ENCODE data around the gene CCDC170.

- TF ChIP-seq HDAC6 (IDR thresholded peaks at IDR 0.05; ENCODE audit: low read depth, low read length): no peak
- TF ChIP-seq TAF1 (IDR thresholded peaks at IDR 0.05; ENCODE audit: low read depth, low read length): no peak
- no peak for TF ChIP-seq JUN (IDR thresholded peaks at IDR 0.05; ENCODE audit: low read depth, low read length)
- TF ChIP-seq RAD21 (IDR thresholded peaks at IDR 0.05 in 1 of 2, conservative IDR thresholded peaks at IDR 0.05 in 1 of 2; ENCODE audit: low read depth in 2 of 2, low read length in 2 of 2): no peak
- TF ChIP-seq CTCF (IDR thresholded peaks at IDR 0.05; ENCODE audit: control extremely low read depth in 1 of 3, insufficient read depth in 1 of 3, low read depth in 1 of 3, low read length in 3 of 3): no peak
- TF ChIP-seq EZH2 (IDR thresholded peaks at IDR 0.05; ENCODE audit: low read depth, low read length, severe bottlenecking): no peak
- no peak for TF ChIP-seq SIN3A (conservative IDR thresholded peaks at IDR 0.05 in 1 of 2, IDR thresholded peaks at IDR 0.05 in 1 of 2; ENCODE audit: low read depth in 1 of 2, low read length in 2 of 2)
- TF ChIP-seq POLR2A (IDR thresholded peaks at IDR 0.05; ENCODE audit: control extremely low read depth in 1 of 2, low read depth in 2 of 2, low read length in 2 of 2): no peak
- TF ChIP-seq BACH1 (IDR thresholded peaks at IDR 0.05; ENCODE audit: low read length): no peak
These were observed 56.0 kb downstream of the CCDC170 start for GRCh38 chr6:151549790-151550189.
